ENCODE measurements around the gene DOK3. TPM values are rescaled to one million over a fixed set of nuclear protein-coding genes. Genes with fewer than 3 reads are reported as not detected.

Gene DOK3
- total and polyA plus RNA-seq, 2 of the 13 experiments (the other 11 are each of a cell fraction or from before 2014, with no cell fraction given), result 1.4 to 1.5 TPM

DNA sequence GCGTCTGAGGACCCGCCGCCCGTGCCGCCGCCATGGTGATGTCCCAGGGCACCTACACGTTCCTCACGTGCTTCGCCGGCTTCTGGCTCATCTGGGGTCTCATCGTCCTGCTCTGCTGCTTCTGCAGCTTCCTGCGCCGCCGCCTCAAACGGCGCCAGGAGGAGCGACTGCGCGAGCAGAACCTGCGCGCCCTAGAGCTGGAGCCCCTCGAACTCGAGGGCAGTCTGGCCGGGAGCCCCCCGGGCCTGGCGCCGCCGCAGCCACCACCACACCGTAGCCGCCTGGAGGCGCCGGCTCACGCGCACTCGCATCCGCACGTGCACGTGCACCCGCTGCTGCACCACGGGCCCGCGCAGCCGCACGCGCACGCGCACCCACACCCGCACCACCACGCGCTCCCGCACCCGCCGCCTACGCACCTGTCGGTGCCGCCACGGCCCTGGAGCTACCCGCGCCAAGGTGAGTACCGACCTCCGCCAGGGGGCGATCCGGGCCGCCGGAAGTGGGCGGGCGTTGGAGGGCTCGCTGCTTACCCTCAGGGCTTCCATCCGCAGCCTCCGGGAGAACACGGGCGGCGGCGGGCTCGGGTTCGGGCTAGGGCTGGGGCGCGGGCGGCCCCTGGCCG is 54.5 kb downstream of the DOK3 start (continued):
- TF ChIP-seq, protein P1, sequence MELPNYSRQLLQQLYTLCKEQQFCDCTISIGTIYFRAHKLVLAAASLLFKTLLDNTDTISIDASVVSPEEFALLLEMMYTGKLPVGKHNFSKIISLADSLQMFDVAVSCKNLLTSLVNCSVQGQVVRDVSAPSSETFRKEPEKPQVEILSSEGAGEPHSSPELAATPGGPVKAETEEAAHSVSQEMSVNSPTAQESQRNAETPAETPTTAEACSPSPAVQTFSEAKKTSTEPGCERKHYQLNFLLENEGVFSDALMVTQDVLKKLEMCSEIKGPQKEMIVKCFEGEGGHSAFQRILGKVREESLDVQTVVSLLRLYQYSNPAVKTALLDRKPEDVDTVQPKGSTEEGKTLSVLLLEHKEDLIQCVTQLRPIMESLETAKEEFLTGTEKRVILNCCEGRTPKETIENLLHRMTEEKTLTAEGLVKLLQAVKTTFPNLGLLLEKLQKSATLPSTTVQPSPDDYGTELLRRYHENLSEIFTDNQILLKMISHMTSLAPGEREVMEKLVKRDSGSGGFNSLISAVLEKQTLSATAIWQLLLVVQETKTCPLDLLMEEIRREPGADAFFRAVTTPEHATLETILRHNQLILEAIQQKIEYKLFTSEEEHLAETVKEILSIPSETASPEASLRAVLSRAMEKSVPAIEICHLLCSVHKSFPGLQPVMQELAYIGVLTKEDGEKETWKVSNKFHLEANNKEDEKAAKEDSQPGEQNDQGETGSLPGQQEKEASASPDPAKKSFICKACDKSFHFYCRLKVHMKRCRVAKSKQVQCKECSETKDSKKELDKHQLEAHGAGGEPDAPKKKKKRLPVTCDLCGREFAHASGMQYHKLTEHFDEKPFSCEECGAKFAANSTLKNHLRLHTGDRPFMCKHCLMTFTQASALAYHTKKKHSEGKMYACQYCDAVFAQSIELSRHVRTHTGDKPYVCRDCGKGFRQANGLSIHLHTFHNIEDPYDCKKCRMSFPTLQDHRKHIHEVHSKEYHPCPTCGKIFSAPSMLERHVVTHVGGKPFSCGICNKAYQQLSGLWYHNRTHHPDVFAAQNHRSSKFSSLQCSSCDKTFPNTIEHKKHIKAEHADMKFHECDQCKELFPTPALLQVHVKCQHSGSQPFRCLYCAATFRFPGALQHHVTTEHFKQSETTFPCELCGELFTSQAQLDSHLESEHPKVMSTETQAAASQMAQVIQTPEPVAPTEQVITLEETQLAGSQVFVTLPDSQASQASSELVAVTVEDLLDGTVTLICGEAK (IDR thresholded peaks at IDR 0.05), result no peak
- TF ChIP-seq, protein P1 (CRISPR knock-in tag; IDR thresholded peaks at IDR 0.05), result peak; percentile 23; the same call in 1 of the 2 replicates
- TF ChIP-seq KLF13 (CRISPR knock-in tag; IDR thresholded peaks at IDR 0.05) (no peak), ZNF737 (CRISPR knock-in tag; IDR thresholded peaks at IDR 0.05; ENCODE audit: borderline replicate concordance) (no peak), ZFX (CRISPR knock-in tag; IDR thresholded peaks at IDR 0.05; ENCODE audit: low read depth) (peak; percentile 87), ZNF24 (IDR thresholded peaks at IDR 0.05) (no peak), SKI (IDR thresholded peaks at IDR 0.05; ENCODE audit: partially characterized antibody) (no peak), MTF2 (CRISPR knock-in tag; IDR thresholded peaks at IDR 0.05; ENCODE audit: borderline replicate concordance) (no peak), ZNF256 (CRISPR knock-in tag; conservative IDR thresholded peaks at IDR 0.05) (no peak), PCBP1 (IDR thresholded peaks at IDR 0.05; ENCODE audit: borderline replicate concordance, low read depth, low read length) (no peak), ETS1 (CRISPR knock-in tag; IDR thresholded peaks at IDR 0.05) (no peak), ZBTB26 (CRISPR knock-in tag; IDR thresholded peaks at IDR 0.05; ENCODE audit: borderline replicate concordance) (no peak), ZNF777 (CRISPR knock-in tag; IDR thresholded peaks at IDR 0.05) (peak; percentile 87), ZFP1 (CRISPR knock-in tag; IDR thresholded peaks at IDR 0.05) (no peak), ATM (IDR thresholded peaks at IDR 0.05; ENCODE audit: borderline replicate concordance) (no peak), ZNF263 (CRISPR knock-in tag; IDR thresholded peaks at IDR 0.05) (no peak), ATRX (CRISPR knock-in tag; IDR thresholded peaks at IDR 0.05; ENCODE audit: borderline replicate concordance) (no peak), ZNF317 (CRISPR knock-in tag; IDR thresholded peaks at IDR 0.05) (peak; percentile 67), SSRP1 (CRISPR knock-in tag; IDR thresholded peaks at IDR 0.05) (no peak), BORCS8-MEF2B (CRISPR knock-in tag; IDR thresholded peaks at IDR 0.05) (0 out of 2 replicates have a peak, but pooled peaks have one; percentile 49), FOXA1 (IDR thresholded peaks at IDR 0.05) (no peak), FOXA1 (CRISPR knock-in tag; IDR thresholded peaks at IDR 0.05) (peak; percentile 27)
